ENCODE data around the gene NR1D2. TPM values are rescaled to one million over a fixed set of nuclear protein-coding genes. Genes with fewer than 3 reads are reported as not detected.

NR1D2 gene
- total and polyA plus RNA-seq, 2 of the 13 experiments (the other 11 are each of a cell fraction or from before 2014, with no cell fraction given): 5.3 to 8.1 TPM

DNA sequence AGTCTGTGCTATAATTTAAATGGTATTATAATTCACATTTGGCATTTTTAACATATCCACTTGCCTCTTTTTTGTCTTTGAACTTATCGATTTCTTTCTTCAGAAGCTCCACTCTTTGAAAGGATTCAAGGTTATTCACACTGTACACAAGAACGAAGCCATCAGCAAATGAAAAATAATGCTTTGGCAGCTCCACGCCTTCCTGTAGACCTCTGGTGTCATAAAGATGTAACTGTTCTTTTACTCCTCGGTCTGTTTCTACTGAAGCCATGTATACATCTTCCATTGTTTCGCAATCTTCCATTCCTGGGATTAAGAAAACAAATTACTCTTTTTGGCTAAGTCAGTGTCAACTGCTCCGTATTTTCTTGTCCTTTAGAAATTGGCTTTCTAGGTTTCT, 44.3 kb upstream of the NR1D2 start (continued):
- TF ChIP-seq ETV5 (CRISPR knock-in tag; IDR thresholded peaks at IDR 0.05; ENCODE audit: borderline replicate concordance) (no peak), NFYC (CRISPR knock-in tag; IDR thresholded peaks at IDR 0.05) (no peak), FOSL1 (CRISPR knock-in tag; IDR thresholded peaks at IDR 0.05; ENCODE audit: borderline replicate concordance) (no peak), CREB1 (IDR thresholded peaks at IDR 0.05) (no peak), CREB1 (CRISPR knock-in tag; IDR thresholded peaks at IDR 0.05) (0 out of 2 replicates have a peak, but pooled peaks have one; percentile 18), ATF7 (IDR thresholded peaks at IDR 0.05) (no peak), ATF7 (CRISPR knock-in tag; IDR thresholded peaks at IDR 0.05) (no peak), MIXL1 (CRISPR knock-in tag; IDR thresholded peaks at IDR 0.05) (peak; percentile 44; the same call in 1 of the 2 replicates), NFRKB (IDR thresholded peaks at IDR 0.05) (no peak), ARID3A (IDR thresholded peaks at IDR 0.05; ENCODE audit: low read depth, low read length) (peak; percentile 36; the same call in 1 of the 2 replicates), TEAD3 (CRISPR knock-in tag; optimal IDR thresholded peaks at IDR 0.05; ENCODE audit: borderline replicate concordance) (peak; percentile 45), SIX4 (CRISPR knock-in tag; IDR thresholded peaks at IDR 0.05) (0 out of 2 replicates have a peak, but pooled peaks have one; percentile 14), CENPX (CRISPR knock-in tag; IDR thresholded peaks at IDR 0.05) (no peak), ZNF556 (CRISPR knock-in tag; IDR thresholded peaks at IDR 0.05; ENCODE audit: borderline replicate concordance) (no peak), ARID5B (CRISPR knock-in tag; IDR thresholded peaks at IDR 0.05) (peak; percentile 83), SOX6 (IDR thresholded peaks at IDR 0.05) (no peak), SOX6 (CRISPR knock-in tag; IDR thresholded peaks at IDR 0.05) (peak; percentile 79), BCL6 (CRISPR knock-in tag; IDR thresholded peaks at IDR 0.05) (peak; percentile 92), MXD3 (CRISPR knock-in tag; IDR thresholded peaks at IDR 0.05) (no peak), CHD2 (IDR thresholded peaks at IDR 0.05; ENCODE audit: low read depth, low read length) (no peak), ZNF333 (CRISPR knock-in tag; IDR thresholded peaks at IDR 0.05; ENCODE audit: borderline replicate concordance) (no peak), ZNF275 (CRISPR knock-in tag; IDR thresholded peaks at IDR 0.05; ENCODE audit: borderline replicate concordance) (no peak), ZNF660 (CRISPR knock-in tag; IDR thresholded peaks at IDR 0.05; ENCODE audit: borderline replicate concordance, low read depth) (no peak)
- TF ChIP-seq, protein P1, sequence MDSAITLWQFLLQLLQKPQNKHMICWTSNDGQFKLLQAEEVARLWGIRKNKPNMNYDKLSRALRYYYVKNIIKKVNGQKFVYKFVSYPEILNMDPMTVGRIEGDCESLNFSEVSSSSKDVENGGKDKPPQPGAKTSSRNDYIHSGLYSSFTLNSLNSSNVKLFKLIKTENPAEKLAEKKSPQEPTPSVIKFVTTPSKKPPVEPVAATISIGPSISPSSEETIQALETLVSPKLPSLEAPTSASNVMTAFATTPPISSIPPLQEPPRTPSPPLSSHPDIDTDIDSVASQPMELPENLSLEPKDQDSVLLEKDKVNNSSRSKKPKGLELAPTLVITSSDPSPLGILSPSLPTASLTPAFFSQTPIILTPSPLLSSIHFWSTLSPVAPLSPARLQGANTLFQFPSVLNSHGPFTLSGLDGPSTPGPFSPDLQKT (CRISPR knock-in tag; IDR thresholded peaks at IDR 0.05; ENCODE audit: borderline replicate concordance): no peak

Measured in HepG2 (cell line).